GM12878 (cell line): ENCODE data around the gene B3GNT2. TPM values are rescaled to one million over a fixed set of nuclear protein-coding genes. Genes with fewer than 3 reads are reported as not detected.
A peak's percentile ranks its signal among the peaks of the same experiment; 100 is the strongest.

Source experiments
- ATAC-seq: fragments of 200-7000 bp; cut with Tn5 transposase; 3 replicates; pipeline ENCODE4 v1.9.1; 2020; ENCODE audit warnings: mild to moderate bottlenecking, moderate library complexity
- BruUV-seq: library from RNA; stranded (reverse); fragments of 400-500 nt; replicated peaks from 2 replicates; lab custom pipeline; 2021; lab: Mats Ljungman, UMichigan
- CTCF ChIA-PET: fragments of 300-600 bp; sonication (Branson Sonifier 250); formaldehyde crosslinking; extraction: SDS; loops from one replicate; lab custom pipeline; 2021; ENCODE audit warnings: inconsistent platforms; lab: Yijun Ruan, JAX
- POLR2A ChIA-PET: fragments of 350-600 bp; formaldehyde crosslinking; extraction: SDS; loops from one replicate; lab custom pipeline; 2021; ENCODE audit warnings: inconsistent platforms; lab: Charles Lee
- RAD21 ChIA-PET: fragments of 300-600 bp; sonication (Branson Sonifier 250); formaldehyde crosslinking; loops from one replicate; lab custom pipeline; 2023; ENCODE audit warnings: antibody characterized with exemption; ENCODE audit not compliant: unreplicated experiment; lab: Charles Lee
- SMC1A ChIA-PET: fragments of 300-600 bp; sonication (Branson Sonifier 250); formaldehyde crosslinking; loops from one replicate; lab custom pipeline; 2023; ENCODE audit not compliant: unreplicated experiment, uncharacterized antibody; lab: Charles Lee
- DNase-seq: peaks from one replicate; pipeline ENCODE4 v3.0.0-alpha.2; 2011; ENCODE audit warnings: low read depth, low spot score
- FAIRE-seq: peaks from 3 replicates; lab custom pipeline; 2011; peaks lifted over from hg19 to GRCh38; lab: Jason Lieb, UNC
- H2AFZ ChIP-seq: 2 replicates; pipeline ENCODE4 v1.6.0; 2011; ENCODE audit warnings: low read depth, low read length, control low read depth; ENCODE audit not compliant: control insufficient read depth
- H3K27ac ChIP-seq: 2 replicates; pipeline ENCODE4 v1.5.1; 2011; ENCODE audit warnings: control low read depth; ENCODE audit not compliant: control insufficient read depth, insufficient read depth
- H3K27me3 ChIP-seq, 2 experiments: replicated peaks in 1 of 2; 2 replicates each; pipeline versions ENCODE4 v1.6.0 to v1.6.1; 2011; ENCODE audit warnings: low read length in 1 of 2; ENCODE audit not compliant: control insufficient read depth in 2 of 2, insufficient read depth in 2 of 2
- H3K36me3 ChIP-seq, 2 experiments: 2 replicates each; pipeline ENCODE4 v1.5.1; 2011; ENCODE audit warnings: low read length in 1 of 2; ENCODE audit not compliant: control insufficient read depth in 2 of 2, insufficient read depth in 2 of 2
- H3K4me1 ChIP-seq: 2 replicates; pipeline ENCODE4 v1.6.1; 2011; ENCODE audit warnings: mild to moderate bottlenecking, low read length, moderate library complexity, mixed read lengths; ENCODE audit not compliant: control insufficient read depth, insufficient read depth
- H3K4me2 ChIP-seq: 2 replicates; pipeline ENCODE4 v1.6.0; 2011; ENCODE audit warnings: control low read depth; ENCODE audit not compliant: control insufficient read depth, insufficient read depth
- H3K4me3 ChIP-seq: fragments of 200-600 bp; sonication (generic); 2 replicates; pipeline ENCODE4 v1.5.1; 2016
- H3K79me2 ChIP-seq: 2 replicates; pipeline ENCODE4 v1.6.0; 2011; ENCODE audit warnings: low read length; ENCODE audit not compliant: control insufficient read depth, insufficient read depth
- H3K9ac ChIP-seq: 2 replicates; pipeline ENCODE4 v1.8.0; 2011; ENCODE audit warnings: low read length, control low read depth, mixed read lengths; ENCODE audit not compliant: control insufficient read depth, insufficient read depth
- H3K9me3 ChIP-seq: replicated peaks from 3 replicates; pipeline ENCODE4 v1.5.1; 2011; ENCODE audit warnings: mild to moderate bottlenecking, low read length; ENCODE audit not compliant: control insufficient read depth, insufficient read depth
- H4K20me1 ChIP-seq: 2 replicates; pipeline ENCODE4 v1.6.0; 2011; ENCODE audit not compliant: control insufficient read depth, insufficient read depth
- POLR2AphosphoS5 ChIP-seq: IDR thresholded peaks from 2 replicates; pipeline ENCODE4 v1.6.1; 2011; ENCODE audit warnings: mild to moderate bottlenecking, low read length, inconsistent platforms
- POU2F2 ChIP-seq: IDR thresholded peaks from 3 replicates; pipeline ENCODE4 v1.6.1; 2011; ENCODE audit warnings: low read depth, mild to moderate bottlenecking, low read length, borderline replicate concordance
- SMAD5 ChIP-seq: IDR thresholded peaks from 2 replicates; pipeline ENCODE4 v1.6.1; 2016; ENCODE audit warnings: antibody characterized with exemption, low read depth
- WGBS: methylation state at CpG from one replicate; pipeline ENCODE4 v1.1.6; 2016; ENCODE audit warnings: low lambda C conversion rate; ENCODE audit not compliant: insufficient replicate concordance, insufficient coverage; ENCODE audit errors: missing lambda C conversion rate; 5-methylcytosine and 5-hydroxymethylcytosine counted together
- in situ Hi-C: fragments of 300-500 bp; cut with MboI; formaldehyde crosslinking; loops from 9 replicates; pipeline ENCODE4 v1.14.3; 2018; ENCODE audit warnings: mixed read lengths
- intact Hi-C: fragments of 100-400 bp; cut with micrococcal nuclease; formaldehyde crosslinking; loops from one replicate; pipeline ENCODE4 v1.14.2; 2022; ENCODE audit not compliant: unreplicated experiment
- polyA plus RNA-seq, 11 experiments: library from polyadenylated mRNA; depleted of rRNA in 4 of 11; unstranded in 6 of 11; stranded (reverse) in 5 of 11; fragments of >200 nt; fragmentation: Nextera tagmentation in 4 of 11; fragmentation: Illumina TruSeq in 1 of 11; extraction: Ambion mirVana in 4 of 11; extraction: Trizol in 1 of 11; gene quantifications; 1 replicate in 1 of 11; 2 replicates in 10 of 11; pipeline versions ENCODE4 v1.2.1 to v1.2.3, GENCODE V29; 2011 to 2016; ENCODE audit warnings: inconsistent platforms in 2 of 11, missing spikeins in 2 of 11, low read depth in 1 of 11
- total RNA-seq, 4 experiments: library from RNA; depleted of rRNA in 3 of 4; stranded (reverse); fragments of >200 nt in 3 of 4; fragmentation: Illumina TruSeq in 1 of 4; extraction: Trizol in 1 of 4; gene quantifications; 2 replicates each; pipeline versions ENCODE4 v1.2.1 to v1.2.3, GENCODE V29; 2013 to 2021
- TF ChIP-seq, protein P1 (sequence below): fragments of 450-650 bp; IDR thresholded peaks from 2 replicates; pipeline ENCODE4 v1.6.1; 2017; ENCODE audit warnings: mild to moderate bottlenecking, moderate library complexity
- TF ChIP-seq, protein P2 (sequence below): fragments of 450-650 bp; IDR thresholded peaks from 2 replicates; pipeline ENCODE4 v1.6.1; 2016; ENCODE audit warnings: mild to moderate bottlenecking

B3GNT2 gene
- total and polyA plus RNA-seq, 10 of the 15 experiments (the other 5 are each of a cell fraction or from before 2014, with no cell fraction given): 19.7 to 103 (median 76.3) TPM

- in situ Hi-C loops: loop anchor here (10.0 kb wide), 2 partner anchors 210 kb away; no protein-coding TSS in a partner anchor
Observed at GRCh38 chr2:62204998-62205496, 9.1 kb downstream of the B3GNT2 start.

More at GRCh38 chr2:62204998-62205496, 9.1 kb downstream of the B3GNT2 start:
- POLR2A ChIA-PET: no interaction called here
- no peaks in the 10 kb centered on the region for H3K9me3 ChIP-seq
- no peak overlapping the region for H3K9ac ChIP-seq
- TF ChIP-seq, protein P1, sequence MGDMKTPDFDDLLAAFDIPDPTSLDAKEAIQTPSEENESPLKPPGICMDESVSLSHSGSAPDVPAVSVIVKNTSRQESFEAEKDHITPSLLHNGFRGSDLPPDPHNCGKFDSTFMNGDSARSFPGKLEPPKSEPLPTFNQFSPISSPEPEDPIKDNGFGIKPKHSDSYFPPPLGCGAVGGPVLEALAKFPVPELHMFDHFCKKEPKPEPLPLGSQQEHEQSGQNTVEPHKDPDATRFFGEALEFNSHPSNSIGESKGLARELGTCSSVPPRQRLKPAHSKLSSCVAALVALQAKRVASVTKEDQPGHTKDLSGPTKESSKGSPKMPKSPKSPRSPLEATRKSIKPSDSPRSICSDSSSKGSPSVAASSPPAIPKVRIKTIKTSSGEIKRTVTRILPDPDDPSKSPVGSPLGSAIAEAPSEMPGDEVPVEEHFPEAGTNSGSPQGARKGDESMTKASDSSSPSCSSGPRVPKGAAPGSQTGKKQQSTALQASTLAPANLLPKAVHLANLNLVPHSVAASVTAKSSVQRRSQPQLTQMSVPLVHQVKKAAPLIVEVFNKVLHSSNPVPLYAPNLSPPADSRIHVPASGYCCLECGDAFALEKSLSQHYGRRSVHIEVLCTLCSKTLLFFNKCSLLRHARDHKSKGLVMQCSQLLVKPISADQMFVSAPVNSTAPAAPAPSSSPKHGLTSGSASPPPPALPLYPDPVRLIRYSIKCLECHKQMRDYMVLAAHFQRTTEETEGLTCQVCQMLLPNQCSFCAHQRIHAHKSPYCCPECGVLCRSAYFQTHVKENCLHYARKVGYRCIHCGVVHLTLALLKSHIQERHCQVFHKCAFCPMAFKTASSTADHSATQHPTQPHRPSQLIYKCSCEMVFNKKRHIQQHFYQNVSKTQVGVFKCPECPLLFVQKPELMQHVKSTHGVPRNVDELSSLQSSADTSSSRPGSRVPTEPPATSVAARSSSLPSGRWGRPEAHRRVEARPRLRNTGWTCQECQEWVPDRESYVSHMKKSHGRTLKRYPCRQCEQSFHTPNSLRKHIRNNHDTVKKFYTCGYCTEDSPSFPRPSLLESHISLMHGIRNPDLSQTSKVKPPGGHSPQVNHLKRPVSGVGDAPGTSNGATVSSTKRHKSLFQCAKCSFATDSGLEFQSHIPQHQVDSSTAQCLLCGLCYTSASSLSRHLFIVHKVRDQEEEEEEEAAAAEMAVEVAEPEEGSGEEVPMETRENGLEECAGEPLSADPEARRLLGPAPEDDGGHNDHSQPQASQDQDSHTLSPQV: no peak
- TF ChIP-seq, protein P2, sequence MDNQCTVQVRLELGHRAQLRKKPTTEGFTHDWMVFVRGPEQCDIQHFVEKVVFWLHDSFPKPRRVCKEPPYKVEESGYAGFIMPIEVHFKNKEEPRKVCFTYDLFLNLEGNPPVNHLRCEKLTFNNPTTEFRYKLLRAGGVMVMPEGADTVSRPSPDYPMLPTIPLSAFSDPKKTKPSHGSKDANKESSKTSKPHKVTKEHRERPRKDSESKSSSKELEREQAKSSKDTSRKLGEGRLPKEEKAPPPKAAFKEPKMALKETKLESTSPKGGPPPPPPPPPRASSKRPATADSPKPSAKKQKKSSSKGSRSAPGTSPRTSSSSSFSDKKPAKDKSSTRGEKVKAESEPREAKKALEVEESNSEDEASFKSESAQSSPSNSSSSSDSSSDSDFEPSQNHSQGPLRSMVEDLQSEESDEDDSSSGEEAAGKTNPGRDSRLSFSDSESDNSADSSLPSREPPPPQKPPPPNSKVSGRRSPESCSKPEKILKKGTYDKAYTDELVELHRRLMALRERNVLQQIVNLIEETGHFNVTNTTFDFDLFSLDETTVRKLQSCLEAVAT: peak; percentile 34; the same call in 1 of the 2 replicates
- TF ChIP-seq POU2F2: no peak
- TF ChIP-seq POLR2AphosphoS5: peak; percentile 56
- no peak for TF ChIP-seq SMAD5
- TF ChIP-seq, all 136 proteins: peak for 2
- no peak overlapping the region for H2AFZ ChIP-seq
- H4K20me1 ChIP-seq: peaks cover 56% of the 10 kb centered on the region
- intact Hi-C loops: loop anchor here (5.0 kb wide), 2 partner anchors 137 to 288 kb away; no protein-coding TSS in a partner anchor
- no peak overlapping the region for H3K27ac ChIP-seq
- no peak overlapping the region for H3K4me2 ChIP-seq
- ATAC-seq: no peak
- SMC1A ChIA-PET: interaction anchor here (0.7 to 1.4 kb wide), 4 partner anchors 46 to 208 kb away, joined by 3 to 4 read pairs (median 3); no protein-coding TSS in a partner anchor
- H3K4me1 ChIP-seq: peaks cover 29% of the 10 kb centered on the region
- no peak for DNase-seq
- H3K36me3 ChIP-seq: peaks cover 5 to 25% of the 10 kb centered on the region in 2 experiments
- no peaks in the 10 kb centered on the region for H3K27me3 ChIP-seq
- no peak for FAIRE-seq
- no TSS peak for BruUV-seq
- CTCF ChIA-PET: no interaction called here
- peak overlapping the region; percentile 42 for H3K4me3 ChIP-seq
- peaks cover 100% of the 10 kb centered on the region for H3K79me2 ChIP-seq
- 74% methylated on average over 14 of the region's 14 CpGs for WGBS
- RAD21 ChIA-PET: interaction anchor here (1.7 to 1.8 kb wide), 2 partner anchors 11 to 210 kb away, joined by 7 to 10 read pairs; no protein-coding TSS in a partner anchor
